Medulla oblongata (tissue), 1 donor: ENCODE results near the gene LIN37.

ENCODE experiments used
- DNase-seq: peaks from one replicate; pipeline ENCODE4 v3.0.0-alpha.2; 2015; ENCODE audit errors: extremely low spot score

LIN37 gene, protein sequence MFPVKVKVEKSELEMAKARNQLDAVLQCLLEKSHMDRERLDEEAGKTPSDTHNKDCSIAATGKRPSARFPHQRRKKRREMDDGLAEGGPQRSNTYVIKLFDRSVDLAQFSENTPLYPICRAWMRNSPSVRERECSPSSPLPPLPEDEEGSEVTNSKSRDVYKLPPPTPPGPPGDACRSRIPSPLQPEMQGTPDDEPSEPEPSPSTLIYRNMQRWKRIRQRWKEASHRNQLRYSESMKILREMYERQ

DNA sequence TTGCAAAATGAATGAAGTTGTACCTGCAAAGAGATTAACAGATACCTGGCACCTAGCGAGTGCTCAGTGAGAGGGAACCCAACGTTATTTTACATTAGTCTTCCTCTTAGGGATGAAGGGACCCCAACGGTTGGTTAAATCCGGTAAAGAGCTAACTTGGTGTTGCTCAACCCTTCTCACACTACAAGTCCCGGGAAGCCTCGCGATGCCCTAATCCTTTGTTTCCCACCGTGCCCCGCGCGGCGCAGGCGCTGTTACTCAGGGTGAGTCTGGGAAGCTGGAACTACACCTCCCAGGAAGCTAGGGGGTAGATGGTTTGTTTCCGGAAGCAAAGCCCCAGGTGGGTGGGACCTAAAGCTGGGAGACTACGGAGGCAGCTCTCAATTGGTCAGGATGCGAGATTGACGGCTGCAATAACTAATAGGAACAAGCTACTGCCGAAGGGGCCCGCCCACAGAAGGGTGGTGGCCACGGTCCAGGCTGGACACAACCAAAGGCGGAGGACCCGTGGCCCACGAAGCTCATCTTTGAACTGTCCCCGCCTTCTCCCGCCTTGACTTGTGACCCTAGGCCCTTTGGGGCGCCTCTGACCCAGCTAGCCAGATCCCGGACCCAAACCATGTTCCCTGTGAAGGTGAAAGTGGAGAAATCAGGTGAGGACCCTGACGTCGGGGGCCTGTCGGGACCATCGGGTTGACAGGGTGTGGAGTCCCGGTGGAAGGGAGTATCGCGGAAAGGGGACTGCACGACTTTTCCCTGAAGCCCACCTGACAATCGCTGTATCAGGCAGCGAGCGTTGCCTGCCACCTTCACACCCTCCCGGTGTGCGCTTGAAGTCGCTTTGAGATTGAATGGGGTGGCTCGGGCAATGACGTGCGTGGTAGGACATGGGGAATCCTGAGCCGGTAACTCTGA lies at the start of gene LIN37:
Gene LIN37 (plus strand): TSS at position 471 of the 915 bp plus-strand sequence. CDS start 149 bp downstream, at position 620.
- peak; percentile 100 for DNase-seq

DNA sequence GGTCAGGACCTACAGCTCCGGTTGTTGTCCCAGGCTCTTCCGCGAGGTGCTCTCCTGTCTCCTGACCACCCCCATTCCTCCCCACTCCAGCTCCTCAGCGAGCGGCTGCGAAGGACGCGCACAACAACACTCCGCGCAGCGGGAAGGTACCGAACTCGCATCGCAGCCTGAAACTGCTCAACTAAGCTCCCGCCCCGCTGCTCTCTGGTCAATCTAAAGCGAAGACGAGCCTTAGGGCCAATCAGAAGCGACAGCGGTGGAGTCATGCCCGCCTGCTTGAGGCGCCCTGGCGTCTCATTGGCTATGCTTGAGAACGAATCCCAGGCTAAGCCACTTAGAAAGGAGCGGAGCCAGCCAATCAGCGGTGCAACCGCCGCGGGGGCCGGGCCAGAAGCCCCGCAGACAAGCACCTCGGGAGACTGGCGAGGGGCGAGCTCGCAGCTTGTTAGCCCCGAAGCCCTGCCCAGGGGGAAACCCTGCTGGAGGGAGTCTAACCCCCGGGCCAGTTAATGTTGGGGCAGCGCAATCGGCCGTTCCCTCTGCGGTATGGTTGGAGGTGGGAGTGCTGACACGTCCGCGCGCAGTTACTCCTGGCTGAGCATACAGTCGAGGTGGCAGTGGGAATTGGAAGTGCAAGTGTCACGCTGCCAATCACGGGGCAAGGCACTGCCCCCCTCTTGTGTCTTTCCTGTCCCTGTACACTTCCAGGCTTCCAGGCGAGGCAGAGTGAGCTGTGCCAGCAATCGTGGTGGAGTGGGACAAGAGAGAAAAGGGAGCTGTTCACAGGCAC lies 46.0 kb upstream of the LIN37 start:
- peak; percentile 99 for DNase-seq

DNA sequence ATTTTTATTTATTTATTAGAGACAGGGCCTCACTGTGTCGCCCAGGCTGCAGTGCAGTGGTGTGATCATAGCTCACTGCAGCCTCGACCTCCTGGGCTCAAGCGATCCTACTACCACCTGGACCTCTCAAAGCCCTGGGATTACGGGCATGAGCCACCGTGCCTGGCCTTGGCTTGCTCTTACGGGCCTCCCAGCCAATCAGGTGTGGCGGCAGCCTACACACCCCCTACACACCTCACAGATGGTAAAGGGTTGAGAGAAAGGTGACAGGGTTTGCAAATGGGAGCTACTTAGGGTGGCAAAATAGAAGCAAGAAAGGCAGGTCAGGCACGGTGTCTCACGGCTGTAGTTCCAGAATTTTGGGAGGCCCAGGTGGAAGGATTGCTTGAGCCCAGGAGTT lies 45.0 kb upstream of the LIN37 start:
- DNase-seq: no peak

DNA sequence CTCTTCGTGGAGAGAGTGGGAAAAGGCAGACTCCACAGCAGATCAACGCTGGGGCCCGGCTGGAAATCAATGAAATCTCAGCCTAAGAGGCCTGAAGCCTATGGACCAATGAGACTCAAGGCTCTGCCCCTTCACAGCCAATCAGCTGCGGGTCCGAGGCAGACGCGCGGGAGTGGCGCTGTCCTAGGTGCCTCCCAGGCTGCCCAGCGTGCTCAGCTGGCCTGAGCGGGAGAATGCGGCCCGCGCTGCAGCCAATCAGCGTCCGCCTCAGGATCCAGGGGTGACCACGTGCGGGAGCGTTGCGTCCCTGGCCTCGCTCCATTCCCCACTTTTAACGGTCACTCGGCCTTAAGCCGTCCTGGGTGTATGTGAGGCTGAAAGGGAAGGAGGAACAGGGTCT lies 44.2 kb upstream of the LIN37 start, which contains the start of gene ZBTB32:
Gene ZBTB32 (plus strand): TSS at position 341 of the 400 bp plus-strand sequence. CDS start 10,069 bp downstream, outside the sequence.
- DNase-seq: no peak

DNA sequence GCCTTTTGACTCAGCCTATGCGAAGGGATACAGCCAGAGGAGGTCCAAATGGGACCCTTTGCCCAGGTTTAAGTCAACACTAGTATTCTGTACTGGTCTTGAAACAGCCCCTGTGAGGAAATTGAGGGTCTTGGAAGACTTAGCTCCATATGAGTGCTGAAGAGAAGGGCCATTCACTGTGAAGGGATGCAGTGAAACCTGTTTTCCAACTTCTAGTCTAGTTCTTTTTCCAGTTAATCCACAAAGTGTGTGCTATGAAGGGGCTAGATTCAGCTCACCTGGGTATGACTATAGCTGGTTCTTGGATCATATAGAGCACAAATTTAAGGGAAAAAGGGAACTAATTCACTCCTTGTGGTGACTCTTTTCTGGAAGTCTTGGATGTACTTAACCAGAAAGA lies 40.0 kb upstream of the LIN37 start:
- DNase-seq: no peak

DNA sequence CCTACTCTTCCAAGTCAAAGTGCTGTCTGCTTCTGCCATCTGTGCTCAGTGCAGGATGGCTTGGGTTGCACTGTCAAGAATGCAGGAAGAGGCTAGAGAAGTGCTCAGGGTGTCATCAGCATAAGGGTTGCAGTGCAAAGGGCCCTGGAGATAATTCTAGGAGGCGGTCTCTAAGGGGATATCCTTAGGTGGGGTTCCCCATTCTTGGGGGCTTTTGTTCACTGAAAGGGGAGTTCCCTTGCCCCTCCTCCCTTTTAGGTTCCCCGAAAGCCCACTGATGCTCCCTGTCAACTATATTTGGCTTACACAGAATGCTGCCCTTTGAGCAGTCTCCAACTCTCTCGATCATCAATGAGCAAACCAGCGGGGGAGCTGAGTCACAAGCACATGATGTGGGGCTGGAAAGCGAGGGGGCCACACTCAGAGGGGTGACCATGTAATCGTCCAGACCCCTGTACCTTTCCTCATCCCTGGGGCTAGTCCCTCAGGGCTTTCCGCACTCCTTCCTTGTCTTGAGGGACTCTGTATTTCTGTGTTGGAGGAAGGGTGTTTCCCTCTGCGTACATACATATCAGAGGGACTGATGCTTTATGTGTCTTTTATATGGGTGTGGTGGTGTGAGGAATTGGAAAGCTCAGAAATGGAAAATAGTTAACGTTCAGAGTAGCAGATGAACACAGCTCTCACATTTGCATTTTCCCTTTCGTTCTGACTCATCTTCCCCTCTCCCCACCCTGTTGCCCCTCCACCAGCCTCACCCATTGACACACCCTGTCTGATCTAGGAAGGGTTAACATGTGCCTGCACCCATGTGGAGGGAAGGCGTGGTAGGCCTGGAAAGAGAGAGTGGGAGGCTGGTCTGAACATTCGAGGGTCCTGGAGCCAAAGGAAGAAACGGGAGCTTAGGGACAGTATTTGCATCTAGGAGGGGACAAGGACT lies 37.3 kb upstream of the LIN37 start:
- DNase-seq: no peak

DNA sequence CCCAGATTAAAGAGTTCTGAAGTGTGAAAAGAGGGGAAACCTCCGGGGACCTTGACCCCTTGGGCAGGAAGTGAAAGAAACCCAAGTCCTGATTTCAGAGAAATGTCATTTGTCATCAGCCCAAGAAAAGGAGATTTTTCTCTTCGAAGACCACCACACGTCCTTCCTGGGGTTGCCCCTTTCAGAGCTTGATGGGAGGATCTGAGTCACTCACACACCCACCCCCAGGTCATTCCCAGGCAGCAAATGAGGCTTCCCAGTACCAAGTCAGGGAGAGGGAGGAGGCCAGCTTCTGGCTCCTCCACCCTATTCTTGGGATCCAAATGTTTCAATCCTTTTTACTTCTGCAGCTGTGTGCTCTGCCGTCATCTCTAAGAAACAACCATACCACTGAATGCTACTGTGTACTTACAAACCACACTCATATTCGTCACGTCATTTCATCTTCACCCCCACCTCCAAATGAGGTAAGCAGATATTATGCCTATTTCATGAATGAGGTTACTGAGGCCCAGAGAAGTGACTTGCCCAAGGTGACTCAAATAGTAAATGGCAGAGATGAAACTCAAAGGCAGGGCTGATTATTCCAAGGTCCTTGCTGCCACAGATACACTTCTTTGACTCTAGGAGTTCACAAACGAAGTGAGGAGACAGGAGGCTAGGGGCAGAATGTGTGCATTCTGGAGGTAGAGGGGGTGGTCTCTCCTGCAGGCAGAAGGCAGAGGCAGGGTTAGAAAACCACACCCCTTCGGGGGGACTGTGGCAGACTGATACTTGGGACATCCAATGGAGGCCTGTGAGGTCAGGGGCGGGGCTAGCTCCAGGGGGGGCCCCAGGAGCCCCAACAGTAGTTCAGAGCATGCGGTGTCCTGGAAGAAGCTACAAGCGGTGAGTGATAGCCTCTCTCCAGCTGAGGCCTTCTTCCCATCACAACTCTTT lies 35.5 kb upstream of the LIN37 start:
- DNase-seq: no peak

DNA sequence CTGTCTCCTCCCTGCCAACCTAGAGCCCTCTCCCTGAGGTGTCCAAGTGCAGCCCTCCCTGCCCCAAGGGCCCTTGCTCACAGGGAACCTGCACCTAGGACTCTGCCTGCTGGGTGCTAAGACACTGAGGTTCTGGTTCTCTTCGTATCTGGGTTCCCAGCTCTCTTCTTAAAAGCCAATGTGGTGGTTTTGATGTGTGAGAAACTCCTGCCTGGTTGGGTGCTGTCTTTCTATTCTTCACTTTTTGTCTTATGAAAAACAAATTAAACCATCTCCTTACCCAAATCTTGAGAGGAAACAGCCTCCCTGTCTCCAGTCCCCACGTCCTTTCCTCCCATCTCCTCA lies 34.9 kb upstream of the LIN37 start:
- no peak for DNase-seq

DNA sequence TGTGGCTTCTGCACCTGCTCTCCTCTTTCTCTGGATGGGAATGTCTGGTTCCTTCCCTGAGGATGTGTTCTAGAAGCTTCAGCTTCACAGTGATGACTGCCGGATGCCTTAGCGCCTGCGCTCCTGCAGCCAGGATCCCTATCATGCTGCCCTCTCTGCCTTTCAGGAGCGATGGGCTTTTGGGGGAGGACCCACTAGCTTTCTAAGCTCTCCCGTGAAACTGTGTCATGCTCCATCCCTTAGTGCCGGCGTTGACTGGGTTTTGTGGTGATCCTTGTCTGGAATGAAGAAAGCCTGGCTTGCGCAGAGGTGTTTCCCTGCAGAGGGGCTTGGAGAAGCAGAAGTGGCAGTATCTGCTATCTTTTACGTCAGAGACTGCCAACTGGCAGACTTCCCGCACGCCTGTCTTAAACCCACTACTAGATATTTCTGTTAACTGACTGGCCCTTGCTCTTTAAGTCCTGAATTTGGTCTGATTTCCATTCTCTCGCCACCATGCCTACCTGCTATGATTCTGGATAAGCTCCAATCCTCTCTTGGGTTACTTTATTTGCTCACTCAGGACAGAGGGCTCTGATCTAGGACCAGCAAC lies 34.4 kb upstream of the LIN37 start:
- DNase-seq: no peak

DNA sequence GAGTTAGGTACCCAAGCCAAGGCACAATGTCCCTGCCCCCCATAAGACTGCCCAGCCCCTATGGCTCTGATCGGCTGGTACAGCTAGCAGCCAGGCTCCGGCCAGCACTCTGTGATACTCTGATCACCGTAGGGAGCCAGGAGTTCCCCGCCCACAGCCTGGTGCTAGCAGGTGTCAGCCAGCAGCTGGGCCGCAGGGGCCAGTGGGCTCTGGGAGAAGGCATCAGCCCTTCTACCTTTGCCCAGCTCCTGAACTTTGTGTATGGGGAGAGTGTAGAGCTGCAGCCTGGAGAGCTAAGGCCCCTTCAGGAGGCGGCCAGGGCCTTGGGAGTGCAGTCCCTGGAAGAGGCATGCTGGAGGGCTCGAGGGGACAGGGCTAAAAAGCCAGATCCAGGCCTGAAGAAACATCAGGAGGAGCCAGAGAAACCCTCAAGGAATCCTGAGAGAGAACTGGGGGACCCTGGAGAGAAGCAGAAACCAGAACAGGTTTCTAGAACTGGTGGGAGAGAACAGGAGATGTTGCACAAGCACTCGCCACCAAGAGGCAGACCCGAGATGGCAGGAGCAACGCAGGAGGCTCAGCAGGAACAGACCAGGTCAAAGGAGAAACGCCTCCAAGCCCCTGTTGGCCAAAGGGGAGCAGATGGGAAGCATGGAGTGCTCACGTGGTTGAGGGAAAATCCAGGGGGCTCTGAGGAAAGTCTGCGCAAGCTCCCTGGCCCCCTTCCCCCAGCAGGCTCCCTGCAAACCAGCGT lies 33.6 kb upstream of the LIN37 start:
- no peak for DNase-seq

DNA sequence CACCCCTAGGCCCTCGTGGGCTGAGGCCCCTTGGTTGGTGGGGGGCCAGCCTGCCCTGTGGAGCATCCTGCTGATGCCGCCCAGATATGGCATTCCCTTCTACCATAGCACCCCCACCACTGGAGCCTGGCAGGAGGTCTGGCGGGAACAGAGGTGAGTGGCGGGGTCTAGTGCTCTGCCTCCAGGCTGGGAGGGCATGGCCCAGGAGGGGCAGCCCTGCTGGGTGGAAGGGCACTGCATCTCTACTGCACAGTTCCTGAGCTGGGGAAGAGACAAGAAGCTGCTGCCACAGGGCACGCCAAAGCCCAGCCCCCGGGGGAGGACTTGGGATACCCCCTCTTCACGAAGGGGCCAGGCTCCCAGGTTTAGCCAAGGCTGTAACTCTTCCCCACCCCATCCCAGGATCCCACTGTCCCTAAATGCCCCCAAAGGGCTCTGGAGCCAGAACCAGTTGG lies 33.0 kb upstream of the LIN37 start:
- DNase-seq: no peak

DNA sequence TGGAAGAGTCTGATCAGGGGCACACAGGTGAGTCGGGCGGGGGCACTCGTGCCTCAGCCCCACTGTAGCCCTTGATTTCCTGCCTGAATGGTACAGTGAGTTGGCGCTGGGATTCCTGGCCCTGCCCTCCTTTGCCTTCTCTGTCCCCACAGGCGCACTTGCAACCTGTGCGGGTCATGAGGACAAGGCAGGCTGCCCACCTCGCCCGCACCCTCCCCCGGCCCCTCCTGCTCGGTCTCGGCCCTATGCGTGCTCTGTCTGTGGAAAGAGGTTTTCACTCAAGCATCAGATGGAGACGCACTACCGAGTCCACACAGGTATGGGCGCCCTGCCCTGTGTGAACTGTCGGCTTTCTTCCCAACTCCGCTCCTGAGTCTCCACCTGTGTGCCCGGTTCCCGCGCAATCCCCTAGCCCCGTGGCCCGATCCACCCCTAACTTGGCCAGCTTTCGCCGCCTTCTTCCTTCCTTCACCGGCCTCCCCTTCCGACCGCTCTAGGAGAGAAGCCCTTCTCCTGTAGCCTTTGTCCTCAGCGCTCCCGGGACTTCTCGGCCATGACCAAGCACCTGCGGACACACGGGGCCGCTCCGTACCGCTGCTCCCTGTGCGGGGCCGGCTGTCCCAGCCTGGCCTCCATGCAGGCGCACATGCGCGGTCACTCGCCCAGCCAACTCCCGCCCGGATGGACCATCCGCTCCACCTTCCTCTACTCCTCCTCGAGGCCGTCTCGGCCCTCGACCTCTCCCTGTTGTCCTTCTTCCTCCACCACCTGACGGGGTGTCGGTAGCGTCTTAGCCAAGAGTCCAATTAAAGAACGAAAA lies 32.2 kb upstream of the LIN37 start:
- no peak for DNase-seq

DNA sequence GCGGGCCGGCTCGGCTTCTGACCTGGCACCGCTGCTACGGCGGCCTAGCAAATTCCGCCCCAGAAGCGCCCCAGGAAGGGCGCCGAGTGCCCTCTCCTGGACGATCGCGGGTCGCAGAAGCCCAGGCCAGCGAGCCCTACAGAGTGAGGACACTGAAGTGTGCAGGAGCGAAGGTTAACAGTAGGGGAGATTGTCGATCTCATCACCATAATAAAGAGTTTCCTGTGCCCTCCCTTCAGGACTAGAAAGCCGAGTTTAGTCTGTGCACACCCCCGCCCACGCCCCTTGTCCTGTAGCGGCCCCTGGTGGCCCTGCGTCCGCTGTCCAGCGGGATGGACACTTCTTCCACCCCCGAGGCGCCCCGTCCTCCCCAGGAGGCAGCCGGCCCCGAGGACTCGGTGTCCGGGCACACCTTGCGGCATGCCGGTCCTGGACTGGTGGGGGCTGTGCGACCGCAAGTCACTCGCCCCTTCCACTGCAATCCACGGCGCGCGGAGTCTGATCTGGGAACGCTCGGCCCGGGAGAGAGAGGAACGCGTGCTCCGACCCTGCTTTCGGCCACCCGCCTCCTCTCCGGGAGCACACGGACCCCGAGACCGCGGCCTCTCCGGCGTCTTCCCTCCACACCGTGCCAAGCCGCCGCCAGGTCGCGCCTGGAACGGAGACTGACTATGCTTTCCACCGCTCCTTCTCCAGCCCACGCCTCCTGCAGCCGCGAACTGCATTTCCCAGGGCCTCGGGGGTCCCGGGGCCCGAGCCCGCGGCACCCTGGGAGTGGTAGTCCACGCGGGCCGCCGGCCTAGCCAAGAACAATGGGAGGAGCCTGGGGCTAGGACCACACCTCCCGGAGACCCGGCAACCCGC lies 31.3 kb upstream of the LIN37 start:
- peak; percentile 97 for DNase-seq

DNA sequence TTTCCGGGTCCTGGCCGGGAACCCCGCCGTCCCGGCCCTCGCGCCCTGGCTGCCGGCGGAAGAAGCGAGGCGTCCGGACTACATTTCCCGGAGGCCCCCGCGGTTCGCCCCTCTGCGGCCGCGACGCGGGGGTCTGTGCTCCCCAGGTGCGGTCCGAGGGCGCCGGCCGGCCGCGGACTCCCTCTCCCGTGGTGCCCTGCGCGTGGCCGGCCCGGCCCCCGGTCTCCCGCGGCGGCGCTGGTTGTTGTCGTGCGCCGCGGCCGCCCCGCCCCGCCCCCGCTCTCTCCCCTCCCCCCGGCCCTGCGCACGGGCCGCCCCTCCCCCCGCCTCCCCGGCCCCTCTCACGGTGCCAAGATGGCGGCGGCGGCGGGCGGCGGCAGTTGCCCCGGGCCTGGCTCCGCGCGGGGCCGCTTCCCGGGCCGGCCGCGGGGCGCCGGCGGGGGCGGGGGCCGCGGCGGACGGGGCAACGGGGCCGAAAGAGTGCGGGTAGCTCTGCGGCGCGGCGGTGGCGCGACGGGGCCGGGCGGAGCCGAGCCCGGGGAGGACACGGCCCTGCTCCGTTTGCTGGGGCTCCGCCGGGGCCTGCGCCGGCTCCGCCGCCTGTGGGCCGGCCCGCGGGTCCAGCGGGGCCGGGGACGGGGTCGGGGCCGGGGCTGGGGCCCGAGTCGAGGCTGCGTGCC lies 30.6 kb upstream of the LIN37 start, which contains the start of gene KMT2B:
Gene KMT2B (plus strand): TSS at position 339 of the 680 bp plus-strand sequence. CDS start 16 bp downstream, at position 355.
- DNase-seq: no peak

DNA sequence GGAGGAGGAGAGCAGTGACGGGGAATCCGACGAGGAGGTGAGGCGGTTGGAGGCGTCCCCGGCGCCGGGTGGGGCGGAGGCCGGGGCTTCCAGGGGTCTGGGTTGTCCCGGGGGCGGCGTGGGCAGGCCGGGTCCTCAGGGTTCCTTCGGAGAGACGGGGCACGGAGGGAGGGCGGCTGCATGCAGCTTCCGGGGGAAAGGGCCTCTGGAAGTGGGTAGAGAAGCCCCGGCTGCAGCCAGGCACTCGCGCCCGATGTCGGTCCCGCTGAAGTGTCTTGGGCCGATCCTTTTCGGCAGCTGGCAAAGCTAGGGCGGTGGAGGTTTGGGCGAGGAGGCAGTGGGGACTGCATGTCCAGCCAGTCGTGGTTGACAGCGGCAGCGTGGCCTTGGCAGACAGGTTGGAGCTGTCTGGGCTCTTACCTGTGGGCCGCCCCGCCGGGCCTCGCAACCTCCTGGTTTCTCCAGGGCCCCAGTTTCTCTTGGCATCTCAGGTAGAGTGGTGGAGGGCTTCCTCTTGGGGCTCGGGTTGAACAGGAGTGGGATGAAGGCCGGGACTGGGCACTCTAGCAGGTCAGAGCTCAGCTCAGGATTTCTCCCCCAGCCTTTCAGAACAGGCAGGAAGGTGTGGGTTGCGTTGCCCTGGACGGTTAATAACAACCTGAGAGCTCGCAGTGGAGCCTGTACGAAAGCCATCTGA lies 29.9 kb upstream of the LIN37 start:
- DNase-seq: no peak
